ENCODE measurements around the gene BMPER.

BMPER gene

GRCh38 chr7:33921216-33921938 lies 16.0 kb downstream of the BMPER start:
- in situ Hi-C loops (cut with HindIII; ENCODE audit: low sequenced_read_pairs), result loop anchor here (5.0 kb wide), 1 partner anchor 51 kb away; no protein-coding TSS in a partner anchor

GRCh38 chr7:33922820-33923219 lies 17.5 kb downstream of the BMPER start:
- in situ Hi-C loops (cut with HindIII; ENCODE audit: low sequenced_read_pairs), result loop anchor here (5.0 kb wide), 1 partner anchor 49 kb away; no protein-coding TSS in a partner anchor

GRCh38 chr7:33923440-33924229 lies 18.3 kb downstream of the BMPER start:
- in situ Hi-C loops (cut with HindIII; ENCODE audit: low sequenced_read_pairs), result loop anchor here (5.0 kb wide), 1 partner anchor 49 kb away; no protein-coding TSS in a partner anchor

- in situ Hi-C loops (cut with HindIII; ENCODE audit: low sequenced_read_pairs), result no loop called here
Measured at GRCh38 chr7:33926535-33926934, 21.2 kb downstream of the BMPER start.

GRCh38 chr7:33928986-33929385 lies 23.6 kb downstream of the BMPER start:
- in situ Hi-C loops (cut with HindIII; ENCODE audit: low sequenced_read_pairs), result no loop called here

- in situ Hi-C loops (cut with HindIII; ENCODE audit: low sequenced_read_pairs), result no loop called here
Measured at GRCh38 chr7:33932221-33932620, 26.9 kb downstream of the BMPER start.

GRCh38 chr7:33932832-33933468 lies 27.6 kb downstream of the BMPER start:
- in situ Hi-C loops (cut with HindIII; ENCODE audit: low sequenced_read_pairs), result no loop called here

GRCh38 chr7:33933611-33934281 lies 28.4 kb downstream of the BMPER start:
- in situ Hi-C loops (cut with HindIII; ENCODE audit: low sequenced_read_pairs), result no loop called here

- in situ Hi-C loops (cut with HindIII; ENCODE audit: low sequenced_read_pairs), result no loop called here
Measured at GRCh38 chr7:33934391-33934790, 29.1 kb downstream of the BMPER start.

- in situ Hi-C loops (cut with HindIII; ENCODE audit: low sequenced_read_pairs), result no loop called here
Measured at GRCh38 chr7:33936503-33936902, 31.2 kb downstream of the BMPER start.

GRCh38 chr7:33937871-33938270 lies 32.5 kb downstream of the BMPER start:
- in situ Hi-C loops (cut with HindIII; ENCODE audit: low sequenced_read_pairs), result no loop called here

GRCh38 chr7:33939121-33939520 lies 33.8 kb downstream of the BMPER start:
- in situ Hi-C loops (cut with HindIII; ENCODE audit: low sequenced_read_pairs), result no loop called here

GRCh38 chr7:33940503-33940902 lies 35.2 kb downstream of the BMPER start:
- in situ Hi-C loops (cut with HindIII; ENCODE audit: low sequenced_read_pairs), result no loop called here

GRCh38 chr7:33941418-33941817 lies 36.1 kb downstream of the BMPER start:
- in situ Hi-C loops (cut with HindIII; ENCODE audit: low sequenced_read_pairs), result no loop called here

GRCh38 chr7:33946094-33946699 lies 40.9 kb downstream of the BMPER start:
- in situ Hi-C loops (cut with HindIII; ENCODE audit: low sequenced_read_pairs), result no loop called here

GRCh38 chr7:33950047-33950714 lies 44.8 kb downstream of the BMPER start:
- in situ Hi-C loops (cut with HindIII; ENCODE audit: low sequenced_read_pairs), result no loop called here

GRCh38 chr7:33952824-33953223 lies 47.5 kb downstream of the BMPER start:
- in situ Hi-C loops (cut with HindIII; ENCODE audit: low sequenced_read_pairs), result no loop called here

GRCh38 chr7:33958104-33958503 lies 52.8 kb downstream of the BMPER start:
- in situ Hi-C loops (cut with HindIII; ENCODE audit: low sequenced_read_pairs), result no loop called here

GRCh38 chr7:33959676-33960075 lies 54.3 kb downstream of the BMPER start:
- in situ Hi-C loops (cut with HindIII; ENCODE audit: low sequenced_read_pairs), result no loop called here

- in situ Hi-C loops (cut with HindIII; ENCODE audit: low sequenced_read_pairs), result no loop called here
Measured at GRCh38 chr7:33961948-33962347, 56.6 kb downstream of the BMPER start.
